ENCODE data around the gene GRK3. TPM values are rescaled to one million over a fixed set of nuclear protein-coding genes. Genes with fewer than 3 reads are reported as not detected.
"Not testable (repeated sequence)": the region's sequence is repeated elsewhere in the genome, so short reads cannot be mapped to it uniquely, and the experiment has no call there.

The GRK3 gene
- polyA plus RNA-seq, 1 donor, result 10.2 TPM

DNA sequence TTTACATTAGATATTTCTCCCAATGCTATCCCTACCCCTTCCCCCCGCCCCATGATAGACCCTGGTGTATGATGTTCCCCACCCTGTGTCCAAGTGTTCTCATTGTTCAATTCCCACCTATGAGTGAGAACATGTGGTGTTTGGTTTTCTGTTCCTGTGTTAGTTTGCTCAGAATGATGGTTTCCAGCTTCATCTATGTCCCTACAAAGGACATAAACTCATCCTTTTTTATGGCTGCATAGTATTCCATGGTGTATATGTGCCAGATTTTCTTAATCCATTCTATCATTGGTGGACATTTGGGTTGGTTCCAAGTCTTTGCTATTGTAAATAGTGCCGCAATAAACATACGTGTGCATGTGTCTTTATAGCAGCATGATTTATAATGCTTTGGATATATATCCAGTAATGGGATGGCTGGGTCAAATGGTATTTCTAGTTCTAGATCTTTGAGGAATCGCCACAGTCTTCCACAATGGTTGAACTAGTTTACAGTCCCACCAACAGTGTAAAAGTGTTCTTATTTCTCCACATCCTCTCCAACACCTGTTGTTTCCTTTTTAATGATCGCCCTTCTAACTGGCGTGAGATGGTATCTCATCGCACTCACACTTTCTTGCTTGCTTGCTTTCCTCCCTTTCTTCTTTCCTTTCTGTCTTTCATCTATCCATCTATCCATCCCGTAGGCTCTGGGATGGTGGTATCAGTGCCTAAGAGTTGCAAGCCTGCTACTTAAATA, 7.7 kb downstream of the GRK3 start:
- DNase-seq, result not testable (repeated sequence)

- no peak for DNase-seq
Measured at GRCh38 chr22:25572708-25573171, 8.3 kb downstream of the GRK3 start.

GRCh38 chr22:25573841-25574240, 9.4 kb downstream of the GRK3 start:
- no peak for DNase-seq

DNA sequence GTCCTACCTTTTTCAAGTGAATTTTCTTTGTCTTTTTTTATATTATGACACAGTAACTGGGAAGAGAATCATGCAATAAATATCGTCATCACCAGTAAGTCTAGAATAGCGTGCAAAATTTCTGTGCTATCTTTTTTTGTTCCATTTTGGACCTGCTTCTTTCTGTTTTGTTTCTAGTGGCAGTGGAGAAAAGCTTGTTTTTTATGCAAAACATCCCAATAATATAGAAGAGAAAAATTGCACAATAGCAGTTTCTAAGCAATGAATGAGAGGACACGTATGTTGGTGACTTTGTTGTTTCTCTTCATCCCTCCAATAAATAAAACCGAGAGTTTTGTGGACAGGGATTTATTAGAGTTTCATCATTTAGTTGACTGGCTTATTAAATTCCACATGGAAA, 10.3 kb downstream of the GRK3 start:
- DNase-seq, result no peak

- DNase-seq, result not testable (repeated sequence)
Measured at GRCh38 chr22:25575674-25576392, 11.4 kb downstream of the GRK3 start.

- DNase-seq, result not testable (repeated sequence)
Measured at GRCh38 chr22:25581452-25581851, 17.0 kb downstream of the GRK3 start.

DNA sequence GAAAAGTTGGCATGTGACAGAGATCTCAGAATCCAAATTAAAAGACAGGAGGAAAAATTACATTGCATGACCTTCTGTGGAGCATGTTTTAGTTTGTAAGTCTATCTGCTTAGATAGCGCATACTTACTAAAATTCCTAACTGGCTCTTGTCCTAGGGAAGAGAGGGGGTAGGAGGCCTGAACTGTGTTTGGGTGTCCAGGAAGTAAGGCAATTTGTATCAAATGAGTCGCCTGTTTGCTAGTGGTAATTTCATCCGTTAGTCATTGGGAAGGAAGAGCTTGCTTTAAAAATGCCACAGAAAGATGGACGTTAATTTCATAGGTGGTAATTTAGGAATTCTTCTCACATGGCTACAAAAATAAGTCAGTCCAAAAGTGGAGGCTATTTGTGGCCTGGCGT, 18.5 kb downstream of the GRK3 start:
- DNase-seq, result no peak

GRCh38 chr22:25584993-25585392, 20.5 kb downstream of the GRK3 start:
- DNase-seq, result not testable (repeated sequence)

- not testable (repeated sequence) for DNase-seq
Measured at GRCh38 chr22:25589664-25590063, 25.2 kb downstream of the GRK3 start.

GRCh38 chr22:25593323-25593722, 28.8 kb downstream of the GRK3 start:
- not testable (repeated sequence) for DNase-seq

DNA sequence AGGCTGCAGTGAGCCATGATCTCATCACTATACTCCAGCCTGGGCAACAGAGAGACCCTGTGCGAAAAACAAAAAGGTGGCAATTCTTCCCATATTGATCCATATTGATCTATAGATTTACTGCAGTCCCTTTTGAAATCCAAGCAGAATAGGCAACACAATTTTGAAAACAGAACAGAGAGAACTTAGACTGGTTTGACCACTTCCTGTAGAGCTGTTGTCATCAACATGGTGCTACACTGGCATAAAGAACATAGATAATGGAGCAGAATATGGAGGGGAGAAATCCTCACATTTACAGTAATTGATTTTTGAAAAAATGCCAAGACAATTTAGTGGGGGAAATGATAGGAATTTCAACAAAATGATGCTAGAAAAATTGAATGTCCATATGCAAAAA, 34.1 kb downstream of the GRK3 start:
- DNase-seq, result no peak

DNA sequence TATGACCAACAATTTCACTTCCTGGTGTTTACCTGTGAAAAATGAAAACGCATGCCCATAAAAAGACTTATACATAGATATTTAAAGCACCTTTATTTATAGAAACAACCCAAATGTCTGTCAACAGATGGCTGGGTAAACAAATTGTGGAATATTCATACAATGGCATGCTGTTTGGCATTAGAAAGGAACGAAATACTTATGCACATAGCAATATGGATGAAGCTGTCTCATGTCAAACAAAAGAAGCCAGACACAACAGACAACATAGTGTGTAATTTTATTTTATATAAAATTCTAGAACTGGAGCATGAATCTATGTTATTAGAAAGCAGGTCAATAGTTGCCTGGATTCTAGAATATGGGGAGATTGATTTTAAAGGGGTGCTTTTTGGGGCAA, 38.0 kb downstream of the GRK3 start:
- no peak for DNase-seq

DNA sequence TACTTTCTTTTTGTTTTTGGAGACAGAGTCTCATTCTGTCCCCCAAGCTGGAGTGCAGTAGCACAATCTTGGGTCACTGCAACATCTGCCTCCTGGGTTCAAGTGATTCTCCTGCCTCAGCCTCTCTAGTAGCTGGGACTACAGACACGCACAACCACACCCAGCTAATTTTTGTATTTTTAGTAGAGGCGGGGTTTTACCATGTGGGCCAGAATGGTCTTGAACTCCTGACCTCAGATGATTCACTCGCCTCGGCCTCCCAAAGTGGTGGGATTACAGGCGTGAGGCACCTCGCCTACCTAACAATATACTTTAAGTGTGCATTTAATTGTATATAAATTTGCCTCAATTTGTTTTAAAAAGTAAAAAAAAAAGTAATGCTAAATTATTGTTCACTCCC, 38.4 kb downstream of the GRK3 start:
- DNase-seq, result no peak

- not testable (repeated sequence) for DNase-seq
Measured at GRCh38 chr22:25605146-25605545, 40.7 kb downstream of the GRK3 start.

GRCh38 chr22:25605565-25605964, 41.1 kb downstream of the GRK3 start:
- not testable (repeated sequence) for DNase-seq

DNA sequence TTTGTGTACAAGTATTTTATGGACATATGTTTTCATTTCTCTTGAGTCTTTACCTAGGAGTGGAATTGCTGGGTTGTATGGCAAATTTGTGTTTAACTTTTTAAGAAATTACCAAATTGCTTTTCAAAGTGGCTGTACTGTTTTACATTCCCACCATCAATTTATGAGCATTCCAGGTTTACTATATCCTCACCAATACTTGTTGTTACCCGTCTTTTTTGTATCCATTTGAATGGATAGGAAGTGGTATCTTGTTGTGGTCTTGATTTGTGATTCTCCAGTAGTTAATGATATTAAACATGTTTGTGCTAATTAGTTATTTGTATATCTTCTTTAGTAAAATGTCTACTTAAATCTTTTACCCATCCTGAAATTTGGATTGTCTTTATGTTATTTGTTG, 46.8 kb downstream of the GRK3 start:
- DNase-seq, result not testable (repeated sequence)

GRCh38 chr22:25613131-25613530, 48.7 kb downstream of the GRK3 start:
- not testable (repeated sequence) for DNase-seq

GRCh38 chr22:25613558-25613957, 49.1 kb downstream of the GRK3 start:
- DNase-seq, result not testable (repeated sequence)

DNA sequence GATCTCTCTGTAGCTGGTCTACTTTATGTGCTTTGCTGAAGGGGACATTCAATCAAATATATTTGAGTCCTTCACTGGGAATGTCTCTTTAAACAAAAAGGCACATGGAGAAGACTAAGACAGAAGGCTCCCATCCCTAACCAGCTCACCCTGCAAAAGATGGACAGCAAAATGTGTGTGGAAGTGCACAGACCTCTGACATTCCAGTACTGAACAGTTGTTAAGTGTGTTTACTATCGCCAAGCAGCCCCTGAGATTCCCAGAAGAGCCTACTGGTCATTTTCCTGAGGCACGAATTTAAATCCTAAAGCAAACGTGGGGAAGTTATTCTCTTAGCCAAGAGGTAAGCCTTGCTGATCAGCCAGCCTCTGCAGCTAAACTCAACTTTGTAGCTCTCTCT, 50.3 kb downstream of the GRK3 start:
- DNase-seq, result not testable (repeated sequence)

DNA sequence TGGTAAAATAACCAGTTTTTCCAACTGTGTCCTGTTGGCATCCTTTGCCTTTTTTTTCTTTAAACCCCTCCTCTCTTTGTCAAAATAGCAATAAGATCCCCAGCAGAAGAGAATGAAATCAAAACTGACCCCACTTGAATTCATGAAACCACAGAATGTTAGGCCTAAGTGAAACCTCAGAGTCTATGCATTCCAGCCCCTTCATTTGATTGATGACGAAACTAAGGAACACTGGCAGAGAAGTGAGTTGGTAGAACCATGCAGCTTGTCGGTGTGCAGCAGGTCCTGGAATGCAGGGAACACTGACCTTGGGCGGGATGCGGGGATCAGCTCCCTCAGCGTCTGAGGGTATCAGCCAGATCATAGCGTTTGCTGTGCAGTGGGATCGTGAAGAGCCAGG, 57.5 kb downstream of the GRK3 start:
- no peak for DNase-seq

- DNase-seq, result no peak
Measured at GRCh38 chr22:25623310-25623734, 58.8 kb downstream of the GRK3 start.

- no peak for DNase-seq
Measured at GRCh38 chr22:25623851-25624250, 59.4 kb downstream of the GRK3 start.

DNA sequence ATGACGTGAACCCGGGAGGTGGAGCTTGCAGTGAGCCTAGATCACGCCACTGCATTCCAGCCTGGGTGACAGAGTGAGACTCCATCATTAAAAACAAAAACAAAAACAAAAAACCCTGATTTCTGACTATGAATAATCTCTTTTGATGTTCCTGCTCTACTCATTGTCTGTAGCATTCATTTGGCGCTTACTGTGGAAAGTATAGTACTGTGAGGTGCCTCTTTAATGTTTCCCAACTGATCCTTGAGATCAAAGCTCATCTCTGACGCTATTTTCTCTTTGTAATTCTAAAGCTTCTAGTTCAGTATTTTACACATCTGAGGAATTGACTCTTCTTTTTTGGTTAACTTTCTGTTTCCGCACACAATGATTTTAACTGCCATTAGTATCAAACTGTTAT, 60.0 kb downstream of the GRK3 start:
- DNase-seq, result no peak
